ENCODE measurements around the gene UBXN6.

The UBXN6 gene

DNA sequence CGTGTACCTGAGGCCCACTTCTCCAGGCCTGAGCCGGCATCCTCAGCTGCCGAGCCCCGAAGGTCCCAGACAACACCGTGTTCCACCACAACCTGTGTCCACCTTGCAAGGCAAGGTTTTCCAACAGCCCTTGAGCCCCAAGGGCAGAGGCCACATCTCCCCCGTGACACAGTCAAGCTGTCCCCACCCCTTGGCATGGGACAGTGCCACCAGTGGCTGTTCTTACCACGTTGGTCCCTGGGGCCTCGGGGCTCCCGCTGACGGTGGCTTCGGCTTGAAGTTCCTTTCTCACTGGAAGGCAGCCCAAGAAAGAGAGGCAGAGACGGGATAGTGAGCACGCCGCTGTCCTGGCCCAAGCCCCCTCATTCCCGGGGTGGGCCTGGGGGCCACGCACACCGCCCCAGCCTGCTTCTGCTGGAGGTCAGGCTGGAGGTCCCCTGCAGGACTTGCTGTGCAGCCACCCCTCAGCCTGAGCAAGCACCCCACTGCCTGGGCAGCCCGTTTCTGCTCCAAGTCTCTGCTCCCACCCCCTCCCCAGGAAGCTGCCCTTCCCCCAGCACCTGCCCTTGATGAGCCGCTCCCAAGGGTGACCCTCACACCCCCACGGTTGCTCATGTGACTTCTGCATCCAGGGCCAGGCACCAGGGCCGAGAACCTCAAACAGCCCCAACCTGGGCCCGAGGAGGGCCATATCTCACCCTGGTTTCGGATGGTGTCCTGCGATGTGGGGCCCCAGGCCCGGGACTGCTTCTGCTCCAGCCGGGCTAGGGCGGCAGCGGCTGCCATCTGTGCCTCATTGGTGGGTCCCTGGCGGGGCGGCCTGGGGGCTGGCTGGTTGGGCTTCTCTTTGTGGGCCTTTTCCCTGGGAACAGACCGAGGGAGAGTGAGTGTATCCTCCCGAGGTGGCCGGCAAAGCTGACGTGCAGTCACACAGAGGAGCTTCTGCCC is 4.1 kb downstream of the UBXN6 start:
- TF ChIP-seq TAF1 (IDR thresholded peaks at IDR 0.05; ENCODE audit: borderline replicate concordance, insufficient read depth, low read length) = no peak
- TF ChIP-seq, protein P1, sequence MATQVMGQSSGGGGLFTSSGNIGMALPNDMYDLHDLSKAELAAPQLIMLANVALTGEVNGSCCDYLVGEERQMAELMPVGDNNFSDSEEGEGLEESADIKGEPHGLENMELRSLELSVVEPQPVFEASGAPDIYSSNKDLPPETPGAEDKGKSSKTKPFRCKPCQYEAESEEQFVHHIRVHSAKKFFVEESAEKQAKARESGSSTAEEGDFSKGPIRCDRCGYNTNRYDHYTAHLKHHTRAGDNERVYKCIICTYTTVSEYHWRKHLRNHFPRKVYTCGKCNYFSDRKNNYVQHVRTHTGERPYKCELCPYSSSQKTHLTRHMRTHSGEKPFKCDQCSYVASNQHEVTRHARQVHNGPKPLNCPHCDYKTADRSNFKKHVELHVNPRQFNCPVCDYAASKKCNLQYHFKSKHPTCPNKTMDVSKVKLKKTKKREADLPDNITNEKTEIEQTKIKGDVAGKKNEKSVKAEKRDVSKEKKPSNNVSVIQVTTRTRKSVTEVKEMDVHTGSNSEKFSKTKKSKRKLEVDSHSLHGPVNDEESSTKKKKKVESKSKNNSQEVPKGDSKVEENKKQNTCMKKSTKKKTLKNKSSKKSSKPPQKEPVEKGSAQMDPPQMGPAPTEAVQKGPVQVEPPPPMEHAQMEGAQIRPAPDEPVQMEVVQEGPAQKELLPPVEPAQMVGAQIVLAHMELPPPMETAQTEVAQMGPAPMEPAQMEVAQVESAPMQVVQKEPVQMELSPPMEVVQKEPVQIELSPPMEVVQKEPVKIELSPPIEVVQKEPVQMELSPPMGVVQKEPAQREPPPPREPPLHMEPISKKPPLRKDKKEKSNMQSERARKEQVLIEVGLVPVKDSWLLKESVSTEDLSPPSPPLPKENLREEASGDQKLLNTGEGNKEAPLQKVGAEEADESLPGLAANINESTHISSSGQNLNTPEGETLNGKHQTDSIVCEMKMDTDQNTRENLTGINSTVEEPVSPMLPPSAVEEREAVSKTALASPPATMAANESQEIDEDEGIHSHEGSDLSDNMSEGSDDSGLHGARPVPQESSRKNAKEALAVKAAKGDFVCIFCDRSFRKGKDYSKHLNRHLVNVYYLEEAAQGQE (IDR thresholded peaks at IDR 0.05; ENCODE audit: insufficient read depth in 1 of 2, low read depth in 2 of 2, low read length in 2 of 2) = no peak
- no peak for TF ChIP-seq FOXP2 (optimal IDR thresholded peaks at IDR 0.05; ENCODE audit: borderline replicate concordance, extremely low read depth, extremely low read length, insufficient read depth)
- TF ChIP-seq SIN3A (IDR thresholded peaks at IDR 0.05; ENCODE audit: borderline replicate concordance, insufficient read depth, low read length) = no peak
- no peak for TF ChIP-seq POLR2AphosphoS5 (IDR thresholded peaks at IDR 0.05; ENCODE audit: low read depth, low read length)

DNA sequence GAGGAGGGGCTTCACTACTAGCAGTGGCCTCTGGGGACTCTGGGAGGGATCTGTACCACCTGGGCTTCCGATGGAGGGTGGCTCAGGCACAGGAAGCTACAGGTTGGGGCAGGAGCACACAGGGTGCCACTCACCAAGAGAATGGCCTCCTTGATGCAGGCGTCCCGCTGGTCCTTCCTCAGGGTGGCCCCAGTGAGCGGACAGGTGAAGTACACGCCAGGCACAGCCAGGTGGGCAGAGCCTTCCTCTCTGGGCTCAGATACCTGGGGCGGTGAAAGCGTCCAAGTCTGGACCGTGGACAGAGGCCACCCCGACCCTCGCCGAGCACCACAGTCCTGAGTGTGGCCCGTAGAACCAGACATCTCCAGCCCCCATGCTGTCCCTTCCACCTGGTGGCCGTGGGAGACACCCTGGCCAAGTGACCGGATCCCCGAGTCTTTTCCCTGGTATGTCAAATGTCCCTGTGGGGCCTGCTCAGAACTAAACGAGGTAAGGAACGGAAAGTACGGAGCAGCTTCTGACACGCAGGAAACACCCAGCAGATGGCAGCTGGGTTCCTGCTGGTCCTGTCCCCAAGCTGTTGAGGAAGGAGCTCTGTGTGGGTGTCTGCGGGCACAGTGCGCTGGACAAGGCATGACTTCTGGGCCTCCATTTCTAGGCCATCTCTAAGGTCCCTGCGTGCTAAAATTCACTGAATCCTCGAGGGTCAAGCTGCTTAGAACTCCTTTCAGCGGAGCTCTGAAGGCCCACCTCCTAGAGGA is 5.2 kb downstream of the UBXN6 start:
- TF ChIP-seq SIN3A (IDR thresholded peaks at IDR 0.05; ENCODE audit: borderline replicate concordance, insufficient read depth, low read length) (no peak), FOXP2 (optimal IDR thresholded peaks at IDR 0.05; ENCODE audit: borderline replicate concordance, extremely low read depth, extremely low read length, insufficient read depth) (no peak), TAF1 (IDR thresholded peaks at IDR 0.05; ENCODE audit: borderline replicate concordance, insufficient read depth, low read length) (no peak), POLR2AphosphoS5 (IDR thresholded peaks at IDR 0.05; ENCODE audit: low read depth, low read length) (no peak)
- TF ChIP-seq, protein P1 (IDR thresholded peaks at IDR 0.05; ENCODE audit: insufficient read depth in 1 of 2, low read depth in 2 of 2, low read length in 2 of 2) = no peak

DNA sequence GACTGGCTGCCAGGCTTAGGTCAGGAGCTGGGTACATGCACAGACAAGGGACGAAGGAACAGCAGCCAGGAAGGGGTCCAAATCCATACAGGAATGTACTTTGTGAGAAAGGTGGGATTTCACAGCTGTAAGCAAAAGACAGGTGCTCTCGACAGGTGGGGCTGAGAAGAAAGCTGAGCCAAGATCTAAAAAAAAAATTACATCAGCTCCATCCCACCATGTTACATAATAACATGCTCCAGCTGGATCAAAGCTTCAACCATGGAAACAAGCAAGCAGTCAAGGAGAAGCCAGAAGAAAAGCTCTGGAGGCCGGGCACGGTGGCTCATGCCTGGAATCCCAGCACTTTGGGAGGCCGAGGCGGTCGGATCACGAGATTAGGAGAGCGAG is 8.0 kb downstream of the UBXN6 start:
- TF ChIP-seq TAF1 (IDR thresholded peaks at IDR 0.05; ENCODE audit: borderline replicate concordance, insufficient read depth, low read length) = no peak
- TF ChIP-seq POLR2AphosphoS5 (IDR thresholded peaks at IDR 0.05; ENCODE audit: low read depth, low read length) = no peak
- TF ChIP-seq, protein P1 (IDR thresholded peaks at IDR 0.05; ENCODE audit: insufficient read depth in 1 of 2, low read depth in 2 of 2, low read length in 2 of 2) = no peak
- no peak for TF ChIP-seq SIN3A (IDR thresholded peaks at IDR 0.05; ENCODE audit: borderline replicate concordance, insufficient read depth, low read length)
- no peak for TF ChIP-seq FOXP2 (optimal IDR thresholded peaks at IDR 0.05; ENCODE audit: borderline replicate concordance, extremely low read depth, extremely low read length, insufficient read depth)

DNA sequence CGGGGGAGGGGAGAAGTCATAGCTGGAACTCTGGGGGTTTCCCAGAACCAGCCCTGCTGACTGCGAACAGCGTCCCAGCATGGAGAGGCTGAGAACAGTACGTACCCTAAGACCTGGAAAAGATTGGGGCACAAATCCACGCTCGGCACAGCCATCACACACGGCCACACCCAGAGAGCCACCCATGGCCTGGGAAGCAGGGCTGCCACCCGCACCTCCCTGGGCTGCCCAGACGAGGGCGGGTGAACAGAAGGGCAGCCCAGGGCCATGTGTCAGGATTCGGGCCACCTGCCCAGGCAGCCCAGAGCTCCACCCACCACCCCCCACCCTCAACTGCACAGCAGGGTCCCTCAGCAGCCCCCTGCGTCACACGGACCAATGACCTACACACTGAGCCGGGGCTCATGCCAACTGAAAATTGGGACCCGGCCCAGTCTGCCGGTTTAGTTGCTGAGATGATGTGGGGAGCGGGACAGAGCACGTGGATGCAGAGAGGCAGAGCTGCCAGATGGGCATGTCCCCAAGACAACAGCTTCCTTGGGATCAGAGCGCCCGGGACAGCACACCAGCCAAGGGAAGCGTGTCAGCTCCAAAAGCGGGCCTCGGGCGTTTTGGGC is 8.5 kb downstream of the UBXN6 start:
- TF ChIP-seq SIN3A (IDR thresholded peaks at IDR 0.05; ENCODE audit: borderline replicate concordance, insufficient read depth, low read length) = no peak
- no peak for TF ChIP-seq TAF1 (IDR thresholded peaks at IDR 0.05; ENCODE audit: borderline replicate concordance, insufficient read depth, low read length)
- TF ChIP-seq, protein P1 (IDR thresholded peaks at IDR 0.05; ENCODE audit: insufficient read depth in 1 of 2, low read depth in 2 of 2, low read length in 2 of 2) = no peak
- TF ChIP-seq POLR2AphosphoS5 (IDR thresholded peaks at IDR 0.05; ENCODE audit: low read depth, low read length) = no peak
- TF ChIP-seq FOXP2 (optimal IDR thresholded peaks at IDR 0.05; ENCODE audit: borderline replicate concordance, extremely low read depth, extremely low read length, insufficient read depth) = no peak
